ENCODE results near the gene MAP7D3.
"Not testable (repeated sequence)": the region's sequence is repeated elsewhere in the genome, so short reads cannot be mapped to it uniquely, and the experiment has no call there.

The MAP7D3 gene

GRCh38 chrX:136179133-136179532, 72.1 kb downstream of the MAP7D3 start:
- Histone ChIP-seq H3K9me3 (ENCODE audit: control insufficient read depth, low read length) (no peaks in the 10 kb centered on the region), H3K27me3 (replicated peaks; ENCODE audit: control insufficient read depth, insufficient read depth, low read length) (no peaks in the 10 kb centered on the region), H3K4me1 (ENCODE audit: control insufficient read depth, insufficient read depth, low read length) (peaks cover 68% of the 10 kb centered on the region), H3K36me3 (ENCODE audit: control insufficient read depth, insufficient read depth, low read length, severe bottlenecking) (peaks cover 11% of the 10 kb centered on the region), H3K9ac (ENCODE audit: low read length) (peak overlapping the region; percentile 50), H3K4me3 (ENCODE audit: low read length) (no peak overlapping the region)
- no peak for DNase-seq (ENCODE audit: low read depth)

GRCh38 chrX:136176399-136176825, 74.8 kb downstream of the MAP7D3 start:
- no peaks in the 10 kb centered on the region for H3K9me3 ChIP-seq (ENCODE audit: control insufficient read depth, low read length)
- peaks cover 15% of the 10 kb centered on the region for H3K36me3 ChIP-seq (ENCODE audit: control insufficient read depth, insufficient read depth, low read length, severe bottlenecking)
- peak; percentile 90 for DNase-seq (ENCODE audit: low read depth)
- no peaks in the 10 kb centered on the region for H3K27me3 ChIP-seq (replicated peaks; ENCODE audit: control insufficient read depth, insufficient read depth, low read length)
- H3K4me1 ChIP-seq (ENCODE audit: control insufficient read depth, insufficient read depth, low read length): peaks cover 56% of the 10 kb centered on the region
- peak overlapping the region; percentile 18 for H3K4me3 ChIP-seq (ENCODE audit: low read length)
- peak overlapping the region; percentile 79 for H3K9ac ChIP-seq (ENCODE audit: low read length)

GRCh38 chrX:136171420-136171819, 79.8 kb downstream of the MAP7D3 start:
- peaks cover 63% of the 10 kb centered on the region for H3K4me1 ChIP-seq (ENCODE audit: control insufficient read depth, insufficient read depth, low read length)
- no peaks in the 10 kb centered on the region for H3K9me3 ChIP-seq (ENCODE audit: control insufficient read depth, low read length)
- H3K4me3 ChIP-seq (ENCODE audit: low read length): peak overlapping the region; percentile 67
- peak overlapping the region; percentile 90 for H3K9ac ChIP-seq (ENCODE audit: low read length)
- H3K27me3 ChIP-seq (replicated peaks; ENCODE audit: control insufficient read depth, insufficient read depth, low read length): no peaks in the 10 kb centered on the region
- H3K36me3 ChIP-seq (ENCODE audit: control insufficient read depth, insufficient read depth, low read length, severe bottlenecking): peaks cover 5% of the 10 kb centered on the region
- DNase-seq (ENCODE audit: low read depth): no peak

- no peaks in the 10 kb centered on the region for H3K9me3 ChIP-seq (ENCODE audit: control insufficient read depth, low read length)
- peak overlapping the region; percentile 67 for H3K4me3 ChIP-seq (ENCODE audit: low read length)
- H3K36me3 ChIP-seq (ENCODE audit: control insufficient read depth, insufficient read depth, low read length, severe bottlenecking): peaks cover 5% of the 10 kb centered on the region
- peaks cover 4% of the 10 kb centered on the region for H3K27me3 ChIP-seq (replicated peaks; ENCODE audit: control insufficient read depth, insufficient read depth, low read length)
- peaks cover 62% of the 10 kb centered on the region for H3K4me1 ChIP-seq (ENCODE audit: control insufficient read depth, insufficient read depth, low read length)
- H3K9ac ChIP-seq (ENCODE audit: low read length): peak overlapping the region; percentile 90
- peak; percentile 52 for DNase-seq (ENCODE audit: low read depth)
Observed at GRCh38 chrX:136170139-136170800, 80.9 kb downstream of the MAP7D3 start.

GRCh38 chrX:136168929-136169735, 82.1 kb downstream of the MAP7D3 start:
- Histone ChIP-seq H3K9ac (ENCODE audit: low read length) (peak overlapping the region; percentile 90), H3K4me1 (ENCODE audit: control insufficient read depth, insufficient read depth, low read length) (peaks cover 59% of the 10 kb centered on the region), H3K4me3 (ENCODE audit: low read length) (peak overlapping the region; percentile 67), H3K27me3 (replicated peaks; ENCODE audit: control insufficient read depth, insufficient read depth, low read length) (peaks cover 4% of the 10 kb centered on the region), H3K9me3 (ENCODE audit: control insufficient read depth, low read length) (no peaks in the 10 kb centered on the region), H3K36me3 (ENCODE audit: control insufficient read depth, insufficient read depth, low read length, severe bottlenecking) (peaks cover 5% of the 10 kb centered on the region)
- DNase-seq (ENCODE audit: low read depth): peak; percentile 91

- H3K4me1 ChIP-seq (ENCODE audit: control insufficient read depth, insufficient read depth, low read length): peaks cover 61% of the 10 kb centered on the region
- not testable (repeated sequence) for DNase-seq (ENCODE audit: low read depth); H3K9ac ChIP-seq (ENCODE audit: low read length); H3K9me3 ChIP-seq (ENCODE audit: control insufficient read depth, low read length); H3K4me3 ChIP-seq (ENCODE audit: low read length); H3K36me3 ChIP-seq (ENCODE audit: control insufficient read depth, insufficient read depth, low read length, severe bottlenecking); H3K27me3 ChIP-seq (replicated peaks; ENCODE audit: control insufficient read depth, insufficient read depth, low read length)
Observed at GRCh38 chrX:136167989-136168388, 83.2 kb downstream of the MAP7D3 start.

GRCh38 chrX:136166221-136166855, 84.9 kb downstream of the MAP7D3 start:
- Histone ChIP-seq H3K4me3 (ENCODE audit: low read length) (no peak overlapping the region), H3K27me3 (replicated peaks; ENCODE audit: control insufficient read depth, insufficient read depth, low read length) (peaks cover 4% of the 10 kb centered on the region), H3K9ac (ENCODE audit: low read length) (peak overlapping the region; percentile 59), H3K9me3 (ENCODE audit: control insufficient read depth, low read length) (no peaks in the 10 kb centered on the region), H3K4me1 (ENCODE audit: control insufficient read depth, insufficient read depth, low read length) (peaks cover 72% of the 10 kb centered on the region), H3K36me3 (ENCODE audit: control insufficient read depth, insufficient read depth, low read length, severe bottlenecking) (no peaks in the 10 kb centered on the region)
- peak; percentile 58 for DNase-seq (ENCODE audit: low read depth)

- H3K9me3 ChIP-seq (ENCODE audit: control insufficient read depth, low read length): no peaks in the 10 kb centered on the region
- H3K27me3 ChIP-seq (replicated peaks; ENCODE audit: control insufficient read depth, insufficient read depth, low read length): peaks cover 8% of the 10 kb centered on the region
- peaks cover 72% of the 10 kb centered on the region for H3K4me1 ChIP-seq (ENCODE audit: control insufficient read depth, insufficient read depth, low read length)
- H3K4me3 ChIP-seq (ENCODE audit: low read length): no peak overlapping the region
- H3K36me3 ChIP-seq (ENCODE audit: control insufficient read depth, insufficient read depth, low read length, severe bottlenecking): no peaks in the 10 kb centered on the region
- DNase-seq (ENCODE audit: low read depth): no peak
- H3K9ac ChIP-seq (ENCODE audit: low read length): peak overlapping the region; percentile 59
Observed at GRCh38 chrX:136165406-136165805, 85.8 kb downstream of the MAP7D3 start.

- peaks cover 8% of the 10 kb centered on the region for H3K27me3 ChIP-seq (replicated peaks; ENCODE audit: control insufficient read depth, insufficient read depth, low read length)
- no peaks in the 10 kb centered on the region for H3K9me3 ChIP-seq (ENCODE audit: control insufficient read depth, low read length)
- peak overlapping the region; percentile 47 for H3K9ac ChIP-seq (ENCODE audit: low read length)
- H3K36me3 ChIP-seq (ENCODE audit: control insufficient read depth, insufficient read depth, low read length, severe bottlenecking): no peaks in the 10 kb centered on the region
- H3K4me1 ChIP-seq (ENCODE audit: control insufficient read depth, insufficient read depth, low read length): peaks cover 65% of the 10 kb centered on the region
- no peak overlapping the region for H3K4me3 ChIP-seq (ENCODE audit: low read length)
- no peak for DNase-seq (ENCODE audit: low read depth)
Observed at GRCh38 chrX:136163689-136164088, 87.5 kb downstream of the MAP7D3 start.

Data from adipocyte (in vitro differentiated cells).